H1 (cell line): ENCODE data around the gene MSANTD7.

Experiments
- ASH2L ChIP-seq: fragments of 200-600, 300-600 bp; sonication (generic); IDR thresholded peaks from one replicate; pipeline ENCODE4 v1.7.1; 2017; ENCODE audit warnings: low read length
- BACH1 ChIP-seq: IDR thresholded peaks from 2 replicates; pipeline ENCODE4 v1.6.1; 2012; ENCODE audit warnings: low read length, improper control_type of control experiment
- CBX5 ChIP-seq: fragments of 300-800, 300-1000 bp; sonication (generic); IDR thresholded peaks from 2 replicates; pipeline ENCODE4 v1.7.1; 2016; ENCODE audit warnings: antibody characterized with exemption, low read length, low read depth
- CEBPB ChIP-seq: IDR thresholded peaks from 2 replicates; pipeline ENCODE4 v1.6.1; 2012; ENCODE audit warnings: low read depth, low read length
- CREB1 ChIP-seq: IDR thresholded peaks from 2 replicates; pipeline ENCODE4 v1.6.1; 2012; ENCODE audit warnings: inconsistent platforms
- JUND ChIP-seq: IDR thresholded peaks from 2 replicates; pipeline ENCODE4 v1.6.1; 2011; ENCODE audit warnings: mild to moderate bottlenecking, improper control_type of control experiment, low read length
- POLR2A ChIP-seq, 2 experiments: IDR thresholded peaks; 1 replicate in 1 of 2; 2 replicates in 1 of 2; pipeline ENCODE4 v1.6.1; 2011; ENCODE audit warnings: low read depth in 2 of 2, low read length in 2 of 2, mild to moderate bottlenecking in 2 of 2; ENCODE audit errors: control extremely low read depth in 1 of 2
- POLR2AphosphoS5 ChIP-seq: IDR thresholded peaks from 2 replicates; pipeline ENCODE4 v1.6.1; 2011; ENCODE audit warnings: low read depth, low read length
- RBBP5 ChIP-seq: IDR thresholded peaks from 2 replicates; pipeline ENCODE4 v1.7.1; 2012; ENCODE audit warnings: low read depth, mild to moderate bottlenecking, inconsistent platforms, low read length, moderate library complexity, borderline replicate concordance
- SIN3A ChIP-seq, 2 experiments: IDR thresholded peaks in 1 of 2; conservative IDR thresholded peaks in 1 of 2; 2 replicates each; pipeline ENCODE4 v1.6.1; 2011 to 2012; ENCODE audit warnings: low read length in 2 of 2, improper control_type of control experiment in 1 of 2, low read depth in 1 of 2, mild to moderate bottlenecking in 1 of 2
- SRF ChIP-seq: IDR thresholded peaks from 2 replicates; pipeline ENCODE4 v1.6.1; 2011; ENCODE audit warnings: mild to moderate bottlenecking, low read depth, low read length, moderate library complexity
- ZNF274 ChIP-seq: IDR thresholded peaks from 2 replicates; pipeline ENCODE4 v1.7.0; 2012; ENCODE audit warnings: low read length, borderline replicate concordance; ENCODE audit errors: extremely low read depth
- TF ChIP-seq, protein P1 (sequence below), 3 experiments: IDR thresholded peaks; 1 replicate in 2 of 3; 2 replicates in 1 of 3; pipeline versions ENCODE4 v1.5.1 to v1.6.1; 2011; ENCODE audit warnings: low read length in 3 of 3, mild to moderate bottlenecking in 3 of 3, inconsistent platforms in 2 of 3, low read depth in 1 of 3, moderate library complexity in 1 of 3; ENCODE audit not compliant: insufficient read depth in 1 of 3; ENCODE audit errors: control extremely low read depth in 1 of 3
- TF ChIP-seq, protein P2 (sequence below): IDR thresholded peaks from 2 replicates; pipeline ENCODE4 v1.6.1; 2012; ENCODE audit warnings: inconsistent platforms

DNA sequence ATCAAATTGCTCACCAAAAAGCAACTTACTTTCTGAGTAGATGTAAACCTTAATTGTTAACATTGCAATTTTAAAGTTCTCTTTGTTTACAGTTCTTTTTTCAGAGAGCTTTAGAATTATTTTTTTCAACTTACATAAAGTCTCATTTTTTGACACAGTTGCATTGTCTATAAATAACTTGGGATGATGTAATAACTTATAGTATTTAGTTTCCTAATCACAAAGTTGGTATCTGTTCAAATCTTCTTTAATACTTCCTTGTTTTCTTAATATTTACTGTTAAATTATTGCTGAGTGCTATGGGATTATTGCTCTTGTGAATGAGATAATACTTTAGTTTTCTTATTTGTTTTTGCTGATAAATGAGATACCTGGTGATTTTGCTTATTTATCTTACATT lies 21.7 kb downstream of the MSANTD7 start:
- TF ChIP-seq SIN3A (conservative IDR thresholded peaks at IDR 0.05 in 1 of 2, IDR thresholded peaks at IDR 0.05 in 1 of 2; ENCODE audit: low read depth in 1 of 2, low read length in 2 of 2) (no peak), POLR2A (IDR thresholded peaks at IDR 0.05; ENCODE audit: control extremely low read depth in 1 of 2, low read depth in 2 of 2, low read length in 2 of 2) (no peak), ASH2L (no peak), CREB1 (no peak), ZNF274 (no peak), CBX5 (no peak), JUND (no peak), BACH1 (no peak), POLR2AphosphoS5 (no peak), SRF (no peak), RBBP5 (no peak), CEBPB (no peak)
- TF ChIP-seq, protein P1, sequence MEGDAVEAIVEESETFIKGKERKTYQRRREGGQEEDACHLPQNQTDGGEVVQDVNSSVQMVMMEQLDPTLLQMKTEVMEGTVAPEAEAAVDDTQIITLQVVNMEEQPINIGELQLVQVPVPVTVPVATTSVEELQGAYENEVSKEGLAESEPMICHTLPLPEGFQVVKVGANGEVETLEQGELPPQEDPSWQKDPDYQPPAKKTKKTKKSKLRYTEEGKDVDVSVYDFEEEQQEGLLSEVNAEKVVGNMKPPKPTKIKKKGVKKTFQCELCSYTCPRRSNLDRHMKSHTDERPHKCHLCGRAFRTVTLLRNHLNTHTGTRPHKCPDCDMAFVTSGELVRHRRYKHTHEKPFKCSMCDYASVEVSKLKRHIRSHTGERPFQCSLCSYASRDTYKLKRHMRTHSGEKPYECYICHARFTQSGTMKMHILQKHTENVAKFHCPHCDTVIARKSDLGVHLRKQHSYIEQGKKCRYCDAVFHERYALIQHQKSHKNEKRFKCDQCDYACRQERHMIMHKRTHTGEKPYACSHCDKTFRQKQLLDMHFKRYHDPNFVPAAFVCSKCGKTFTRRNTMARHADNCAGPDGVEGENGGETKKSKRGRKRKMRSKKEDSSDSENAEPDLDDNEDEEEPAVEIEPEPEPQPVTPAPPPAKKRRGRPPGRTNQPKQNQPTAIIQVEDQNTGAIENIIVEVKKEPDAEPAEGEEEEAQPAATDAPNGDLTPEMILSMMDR (IDR thresholded peaks at IDR 0.05; ENCODE audit: control extremely low read depth in 1 of 3, insufficient read depth in 1 of 3, low read depth in 1 of 3, low read length in 3 of 3) = no peak
- TF ChIP-seq, protein P2, sequence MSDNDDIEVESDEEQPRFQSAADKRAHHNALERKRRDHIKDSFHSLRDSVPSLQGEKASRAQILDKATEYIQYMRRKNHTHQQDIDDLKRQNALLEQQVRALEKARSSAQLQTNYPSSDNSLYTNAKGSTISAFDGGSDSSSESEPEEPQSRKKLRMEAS = no peak
